Esophagus squamous epithelium (tissue), 5 donors: ENCODE data around the gene ARHGAP4. TPM values are rescaled to one million over a fixed set of nuclear protein-coding genes. Genes with fewer than 3 reads are reported as not detected.

Experiments used
- DNase-seq: peaks from one replicate; lab custom pipeline; 2025; lab: John Stamatoyannopoulos, UW
- H3K27ac ChIP-seq, 4 donors: fragments of 200-600 bp; sonication (generic); one replicate each; pipeline ENCODE4 v1.5.1; 2016 to 2019; ENCODE audit warnings: mild to moderate bottlenecking in 1 of 4
- H3K27me3 ChIP-seq, 4 donors: fragments of 200-600 bp; sonication (generic); 1 replicate in 3 of 4; 2 replicates in 1 of 4; pipeline versions ENCODE4 v1.5.1 to v1.6.0; 2017 to 2021; ENCODE audit warnings: antibody characterized with exemption in 1 of 4
- H3K36me3 ChIP-seq, 3 donors: fragments of 200-600 bp; sonication (generic); one replicate each; pipeline ENCODE4 v1.5.1; 2016 to 2019
- H3K4me1 ChIP-seq, 3 donors: fragments of 200-600 bp; sonication (generic); one replicate each; pipeline ENCODE4 v1.5.1; 2017 to 2019
- H3K4me3 ChIP-seq, 4 donors: fragments of 200-600 bp; sonication (generic); 1 replicate in 3 of 4; 2 replicates in 1 of 4; pipeline ENCODE4 v1.5.1; 2016 to 2019; ENCODE audit warnings: mild to moderate bottlenecking in 2 of 4, moderate library complexity in 1 of 4
- H3K9me3 ChIP-seq, 3 donors: fragments of 200-600 bp; sonication (generic); one replicate each; pipeline ENCODE4 v1.5.1; 2016 to 2019
- CTCF ChIP-seq, 6 experiments: fragments of 450-650 bp in 4 of 6; fragments of 200-600 bp in 2 of 6; sonication (generic) in 2 of 6; IDR thresholded peaks; one replicate each; pipeline ENCODE4 v1.5.1; 2016 to 2019; ENCODE audit warnings: antibody characterized with exemption in 6 of 6, mild to moderate bottlenecking in 4 of 6, moderate library complexity in 4 of 6
- POLR2A ChIP-seq, 4 donors: fragments of 450-650 bp; IDR thresholded peaks; one replicate each; pipeline ENCODE4 v1.6.1; 2017; ENCODE audit warnings: antibody characterized with exemption in 4 of 4, mild to moderate bottlenecking in 4 of 4, moderate library complexity in 3 of 4
- WGBS, 2 donors: methylation state at CpG; one replicate each; pipeline ENCODE4 v1.1.5; 2018; 5-methylcytosine and 5-hydroxymethylcytosine counted together
- intact Hi-C: fragments of 100-400 bp; cut with DNase I; formaldehyde crosslinking; loops from one replicate; pipeline ENCODE4 v1.15.0; 2022
- total RNA-seq, 4 donors: library from RNA; depleted of rRNA; stranded (reverse); fragments of >200 nt; gene quantifications; one replicate each; pipeline ENCODE4 v1.1.0, GENCODE V29; 2016
- donor health status: DM: yes; HTN: yes; CAD: no.

The ARHGAP4 gene
- total RNA-seq, 4 donors from 2014 or later = 3.9 to 18.3 (median 7.6) TPM

- H3K27me3 ChIP-seq = no peaks in the 10 kb centered on the region
- DNase-seq = no peak
- H3K9me3 ChIP-seq = no peaks in the 10 kb centered on the region
- peak overlapping the region; percentile 19 to 85 (median 40) for H3K27ac ChIP-seq
- no peak for TF ChIP-seq CTCF (IDR thresholded peaks at IDR 0.05)
- WGBS, 2 donors = 11 to 44% methylated on average over 3 to 12 of the region's 32 CpGs
- intact Hi-C loops = no loop called here
- peak overlapping the region; percentile 62 to 78 (median 70) for H3K4me3 ChIP-seq
- peaks cover 0 to 28% (median 8%) of the 10 kb centered on the region in 3 donors for H3K4me1 ChIP-seq
- peaks cover 0 to 28% (median 0%) of the 10 kb centered on the region in 3 donors for H3K36me3 ChIP-seq
These were observed 9.3 kb upstream of the ARHGAP4 start for GRCh38 chrX:153935326-153935851.

- H3K4me3 ChIP-seq = peak within 1 kb of the TSS; percentile 62 to 78 (median 70)
- no CpG with 5 or more reads among the region's 87 CpGs for WGBS, 2 donors
These were observed 8.8 kb upstream of the ARHGAP4 start, which contains the start of gene NAA10 for GRCh38 chrX:153934762-153935325. Gene NAA10, minus strand, starts transcription at chrX:153935037. Its CDS starts 133 bp downstream, at chrX:153934904.

GRCh38 chrX:153934148-153934761 lies 8.2 kb upstream of the ARHGAP4 start:
- 40% methylated on average over 5 of the region's 33 CpGs; no CpG with 5 or more reads in 1 of the 2 donors for WGBS, 2 donors
- Histone ChIP-seq H3K27me3 (no peaks in the 10 kb centered on the region), H3K36me3 (peaks cover 0 to 37% (median 0%) of the 10 kb centered on the region in 3 donors), H3K27ac (peak overlapping the region; percentile 67 to 85 (median 74)), H3K9me3 (no peaks in the 10 kb centered on the region), H3K4me1 (peaks cover 0 to 35% (median 9%) of the 10 kb centered on the region in 3 donors), H3K4me3 (peak overlapping the region; percentile 62 to 78 (median 70))
- DNase-seq = no peak
- no peak for TF ChIP-seq POLR2A (IDR thresholded peaks at IDR 0.05)
- no peak for TF ChIP-seq CTCF (IDR thresholded peaks at IDR 0.05)
- intact Hi-C loops = no loop called here

More at GRCh38 chrX:153934762-153935325, 8.8 kb upstream of the ARHGAP4 start, which contains the start of gene NAA10:
- Histone ChIP-seq H3K9me3 (no peaks in the 10 kb centered on the region), H3K36me3 (peaks cover 0 to 33% (median 0%) of the 10 kb centered on the region in 3 donors), H3K4me1 (peaks cover 0 to 29% (median 8%) of the 10 kb centered on the region in 3 donors), H3K27me3 (no peaks in the 10 kb centered on the region), H3K27ac (peak within 1 kb of the TSS; percentile 67 to 85 (median 74))
- DNase-seq = no peak
- TF ChIP-seq POLR2A (IDR thresholded peaks at IDR 0.05) = peak in 1 of 4 donors; percentile 48
- no peak for TF ChIP-seq CTCF (IDR thresholded peaks at IDR 0.05)
- intact Hi-C loops = no loop called here

GRCh38 chrX:153933748-153934147 lies 7.7 kb upstream of the ARHGAP4 start:
- H3K4me1 ChIP-seq = peaks cover 2 to 40% (median 14%) of the 10 kb centered on the region in 3 donors
- TF ChIP-seq CTCF (IDR thresholded peaks at IDR 0.05) (no peak), POLR2A (IDR thresholded peaks at IDR 0.05) (no peak)
- no peaks in the 10 kb centered on the region for H3K27me3 ChIP-seq
- WGBS, 2 donors = 20 to 51% methylated on average over 3 to 7 of the region's 7 CpGs
- intact Hi-C loops = no loop called here
- peak overlapping the region; percentile 62 to 78 (median 70) for H3K4me3 ChIP-seq
- H3K36me3 ChIP-seq = peaks cover 0 to 37% (median 0%) of the 10 kb centered on the region in 3 donors
- no peaks in the 10 kb centered on the region for H3K9me3 ChIP-seq
- H3K27ac ChIP-seq = peak overlapping the region; percentile 67 to 85 (median 74)
- DNase-seq = no peak
